GM23338 (cell line): ENCODE data around the gene POLDIP3. TPM values are rescaled to one million over a fixed set of nuclear protein-coding genes. Genes with fewer than 3 reads are reported as not detected.

ENCODE experiments used
- ATAC-seq: fragments of 200-7000 bp; cut with Tn5 transposase; 3 replicates; pipeline ENCODE4 v1.9.1; 2020
- DNase-seq: peaks from one replicate; pipeline ENCODE4 v3.0.0-alpha.2; 2015; ENCODE audit warnings: low spot score
- H2AFZ ChIP-seq: fragments of 200-600 bp; sonication (generic); 2 replicates; pipeline ENCODE4 v1.8.0; 2016; ENCODE audit warnings: antibody characterized with exemption, mild to moderate bottlenecking, moderate library complexity
- H3F3A ChIP-seq: fragments of 200-600 bp; sonication (generic); replicated peaks from 2 replicates; pipeline ENCODE4 v1.8.0; 2017; ENCODE audit warnings: antibody characterized with exemption, mixed run types, low read depth
- H3K27ac ChIP-seq: fragments of 200-600 bp; sonication (generic); 2 replicates; pipeline ENCODE4 v1.6.1; 2016; ENCODE audit warnings: low read depth
- H3K27me3 ChIP-seq: fragments of 200-600 bp; sonication (generic); 2 replicates; pipeline ENCODE4 v1.8.0; 2016; ENCODE audit warnings: mild to moderate bottlenecking, mixed run types, moderate library complexity; ENCODE audit not compliant: insufficient read depth
- H3K36me3 ChIP-seq: fragments of 200-600 bp; sonication (generic); 2 replicates; pipeline ENCODE4 v1.8.0; 2016; ENCODE audit warnings: mild to moderate bottlenecking; ENCODE audit not compliant: insufficient read depth
- H3K4me1 ChIP-seq: fragments of 200-600 bp; sonication (generic); 2 replicates; pipeline ENCODE4 v1.8.0; 2016; ENCODE audit warnings: mild to moderate bottlenecking, moderate library complexity; ENCODE audit not compliant: insufficient read depth
- H3K4me2 ChIP-seq: fragments of 200-600 bp; sonication (generic); 2 replicates; pipeline ENCODE4 v1.7.1; 2017; ENCODE audit warnings: mixed run types
- H3K4me3 ChIP-seq: fragments of 200-600 bp; sonication (generic); 2 replicates; pipeline ENCODE4 v1.6.1; 2016; ENCODE audit warnings: mixed run types
- H3K79me2 ChIP-seq: fragments of 200-600 bp; sonication (generic); replicated peaks from 2 replicates; pipeline ENCODE4 v1.8.0; 2017; ENCODE audit warnings: mild to moderate bottlenecking; ENCODE audit not compliant: insufficient read depth
- H3K9me2 ChIP-seq: fragments of 200-600 bp; sonication (generic); 2 replicates; pipeline ENCODE4 v1.8.0; 2017; ENCODE audit not compliant: insufficient read depth
- H4K20me1 ChIP-seq: fragments of 200-600 bp; sonication (generic); replicated peaks from 2 replicates; pipeline ENCODE4 v1.8.0; 2017; ENCODE audit warnings: mild to moderate bottlenecking; ENCODE audit not compliant: insufficient read depth
- H3K27ac Mint-ChIP-seq: 2 replicates; pipeline ENCODE4 v1.8.0; 2020; ENCODE audit warnings: inconsistent platforms, mild to moderate bottlenecking, moderate library complexity, mixed read lengths
- H3K27me3 Mint-ChIP-seq: 3 replicates; pipeline ENCODE4 v1.8.0; 2022; ENCODE audit warnings: low read depth, mild to moderate bottlenecking, moderate library complexity, mixed read lengths, inconsistent platforms; ENCODE audit not compliant: insufficient read depth, poor library complexity
- H3K36me3 Mint-ChIP-seq: 3 replicates; pipeline ENCODE4 v1.8.0; 2021; ENCODE audit warnings: low read depth, mild to moderate bottlenecking, inconsistent platforms, moderate library complexity, mixed read lengths
- H3K4me1 Mint-ChIP-seq: 3 replicates; pipeline ENCODE4 v1.8.0; 2020; ENCODE audit warnings: mild to moderate bottlenecking, inconsistent platforms, mixed read lengths
- H3K4me3 Mint-ChIP-seq: 3 replicates; pipeline ENCODE4 v1.8.0; 2021; ENCODE audit warnings: moderate library complexity, mild to moderate bottlenecking, inconsistent platforms, mixed read lengths
- H3K9me3 Mint-ChIP-seq: 3 replicates; pipeline ENCODE4 v1.8.0; 2020; ENCODE audit warnings: moderate library complexity, mild to moderate bottlenecking, inconsistent platforms, mixed read lengths
- CREB1 ChIP-seq: fragments of 250-450 bp; sonication (Bioruptor Pico); IDR thresholded peaks from 2 replicates; pipeline ENCODE4 v1.5.0; 2020; ENCODE audit warnings: low read depth, mild to moderate bottlenecking, moderate library complexity
- EZH2 ChIP-seq: fragments of 200-600 bp; sonication (generic); IDR thresholded peaks from one replicate; pipeline ENCODE4 v1.8.0; 2017; ENCODE audit warnings: antibody characterized with exemption, mild to moderate bottlenecking, low read depth; ENCODE audit not compliant: unreplicated experiment
- EZH2phosphoT487 ChIP-seq: fragments of 200-600 bp; sonication (generic); IDR thresholded peaks from one replicate; pipeline ENCODE4 v1.8.1; 2018; ENCODE audit warnings: antibody characterized with exemption; ENCODE audit not compliant: unreplicated experiment
- JUNB ChIP-seq: IDR thresholded peaks from one replicate; pipeline ENCODE4 v1.6.1; 2016; ENCODE audit warnings: antibody characterized with exemption; ENCODE audit not compliant: unreplicated experiment
- POLR2AphosphoS5 ChIP-seq: IDR thresholded peaks from 2 replicates; pipeline ENCODE4 v1.6.1; 2016; ENCODE audit warnings: antibody characterized with exemption, low read depth
- STAT1 ChIP-seq: IDR thresholded peaks from one replicate; pipeline ENCODE4 v1.6.1; 2016; ENCODE audit warnings: antibody characterized with exemption; ENCODE audit not compliant: unreplicated experiment
- ZNF114 ChIP-seq: fragments of 250-450 bp; sonication (Bioruptor Pico); IDR thresholded peaks from 2 replicates; pipeline ENCODE4 v1.5.0; 2020; ENCODE audit warnings: mild to moderate bottlenecking, moderate library complexity
- ZNF331 ChIP-seq: fragments of 250-450 bp; sonication (Bioruptor Pico); IDR thresholded peaks from 2 replicates; pipeline ENCODE4 v1.5.0; 2020; ENCODE audit warnings: low read depth, mild to moderate bottlenecking, moderate library complexity
- ZNF462 ChIP-seq: fragments of 250-450 bp; sonication (Bioruptor Pico); IDR thresholded peaks from 2 replicates; pipeline ENCODE4 v1.5.0; 2020; ENCODE audit warnings: mild to moderate bottlenecking, moderate library complexity
- polyA plus RNA-seq: library from polyadenylated mRNA; unstranded; fragments of >200 nt; fragmentation: Nextera tagmentation; extraction: Ambion mirVana; gene quantifications from 2 replicates; pipeline ENCODE4 v1.2.1, GENCODE V29; 2016
- total RNA-seq: library from RNA; depleted of rRNA; stranded (reverse); fragments of >200 nt; shearing (Covaris generic); gene quantifications from 2 replicates; pipeline ENCODE4 v1.2.3, GENCODE V29; 2014
- TF ChIP-seq, protein P1 (sequence below), 2 experiments: fragments of 200-600 bp in 1 of 2; sonication (generic) in 1 of 2; conservative IDR thresholded peaks; 2 replicates each; pipeline versions ENCODE4 v1.5.1 to v1.6.1; 2016 to 2017; ENCODE audit warnings: antibody characterized with exemption in 2 of 2, low read depth in 2 of 2, mild to moderate bottlenecking in 2 of 2, moderate library complexity in 1 of 2
- TF ChIP-seq, protein P2 (sequence below): IDR thresholded peaks from 2 replicates; pipeline ENCODE4 v1.6.1; 2016; ENCODE audit warnings: antibody characterized with exemption

POLDIP3 gene
- total and polyA plus RNA-seq, 2 experiments from 2014 or later: 38.2 to 54.3 TPM

DNA sequence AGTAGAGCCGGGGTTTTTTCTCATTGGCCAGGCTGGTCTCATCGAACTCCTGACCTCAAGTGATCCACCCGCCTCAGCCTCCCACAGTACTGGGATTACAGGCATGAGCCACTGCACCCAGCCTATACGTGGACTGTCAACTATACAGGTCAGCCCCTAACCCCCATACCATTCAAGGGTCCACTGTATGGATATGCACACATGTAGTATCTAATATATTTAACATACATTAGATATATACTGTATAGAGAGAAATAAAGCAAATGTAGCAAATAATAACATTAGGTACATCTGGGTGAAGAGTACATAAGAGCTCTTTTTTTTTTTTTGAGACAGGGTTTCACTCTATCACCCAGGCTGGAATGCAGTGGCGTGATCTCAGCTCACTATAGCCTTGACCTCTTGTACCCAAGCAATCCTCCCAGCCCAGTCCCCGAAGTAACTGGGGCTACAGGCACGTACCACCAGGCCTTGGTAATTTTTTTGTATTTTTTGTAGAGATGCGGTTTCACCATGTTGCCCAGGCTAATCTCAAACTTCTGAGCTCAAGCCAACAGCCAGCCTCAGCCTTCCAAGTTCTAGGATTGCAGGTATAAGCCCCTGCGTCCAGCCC is 27.2 kb upstream of the POLDIP3 start (continued):
- TF ChIP-seq ZNF462 (CRISPR knock-in tag): no peak
- TF ChIP-seq POLR2AphosphoS5: no peak
- TF ChIP-seq, protein P1, sequence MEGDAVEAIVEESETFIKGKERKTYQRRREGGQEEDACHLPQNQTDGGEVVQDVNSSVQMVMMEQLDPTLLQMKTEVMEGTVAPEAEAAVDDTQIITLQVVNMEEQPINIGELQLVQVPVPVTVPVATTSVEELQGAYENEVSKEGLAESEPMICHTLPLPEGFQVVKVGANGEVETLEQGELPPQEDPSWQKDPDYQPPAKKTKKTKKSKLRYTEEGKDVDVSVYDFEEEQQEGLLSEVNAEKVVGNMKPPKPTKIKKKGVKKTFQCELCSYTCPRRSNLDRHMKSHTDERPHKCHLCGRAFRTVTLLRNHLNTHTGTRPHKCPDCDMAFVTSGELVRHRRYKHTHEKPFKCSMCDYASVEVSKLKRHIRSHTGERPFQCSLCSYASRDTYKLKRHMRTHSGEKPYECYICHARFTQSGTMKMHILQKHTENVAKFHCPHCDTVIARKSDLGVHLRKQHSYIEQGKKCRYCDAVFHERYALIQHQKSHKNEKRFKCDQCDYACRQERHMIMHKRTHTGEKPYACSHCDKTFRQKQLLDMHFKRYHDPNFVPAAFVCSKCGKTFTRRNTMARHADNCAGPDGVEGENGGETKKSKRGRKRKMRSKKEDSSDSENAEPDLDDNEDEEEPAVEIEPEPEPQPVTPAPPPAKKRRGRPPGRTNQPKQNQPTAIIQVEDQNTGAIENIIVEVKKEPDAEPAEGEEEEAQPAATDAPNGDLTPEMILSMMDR (conservative IDR thresholded peaks at IDR 0.05; ENCODE audit: low read depth in 2 of 2): no peak
- no peak for TF ChIP-seq CREB1
- TF ChIP-seq EZH2: no peak

DNA sequence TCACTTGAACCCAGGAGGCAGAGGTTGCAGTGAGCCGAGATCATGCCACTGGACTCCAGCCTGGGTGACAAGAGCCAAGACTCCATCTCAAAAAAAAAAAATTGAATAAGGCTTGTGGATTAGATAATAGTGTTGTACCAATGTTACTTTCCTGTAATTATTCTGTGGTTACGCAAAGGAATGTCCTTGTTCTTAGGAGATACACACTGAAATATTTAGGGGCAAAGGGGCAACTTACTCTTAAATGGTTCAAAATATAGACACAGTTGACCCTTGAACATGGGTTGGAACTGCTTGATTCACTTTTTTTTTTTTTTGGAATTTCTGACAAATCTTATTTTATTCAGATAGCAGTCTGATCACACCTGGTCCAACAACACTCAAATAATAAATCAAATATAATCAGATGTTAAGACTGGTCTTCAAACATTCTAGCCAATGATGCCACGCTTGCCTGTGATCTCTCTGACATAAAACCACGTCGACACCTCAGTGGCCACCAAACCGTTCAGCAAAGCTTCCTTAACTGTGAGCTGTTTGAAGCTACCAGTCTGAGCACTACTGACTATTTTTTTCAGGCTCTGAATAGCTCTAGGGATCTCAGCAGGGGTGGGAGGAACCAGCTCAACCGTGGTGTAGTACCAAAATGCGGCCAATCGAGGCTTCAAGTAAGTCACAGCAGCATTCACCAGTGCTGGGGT is 25.0 kb upstream of the POLDIP3 start:
- H3K27ac ChIP-seq: no peak overlapping the region
- no peak overlapping the region for H3K4me3 ChIP-seq
- H3K27me3 ChIP-seq: no peaks in the 10 kb centered on the region
- no peak overlapping the region for H3K4me3 Mint-ChIP-seq
- H3K36me3 Mint-ChIP-seq: peaks cover 9% of the 10 kb centered on the region
- DNase-seq (no peak), ATAC-seq (peak; percentile 19; the same call in 1 of the 3 replicates)
- no peak overlapping the region for H3K27ac Mint-ChIP-seq
- H3F3A ChIP-seq: no peaks in the 10 kb centered on the region
- H3K4me1 ChIP-seq: peaks cover under 1% of the 10 kb centered on the region
- H3K79me2 ChIP-seq: peaks cover 36% of the 10 kb centered on the region
- no peaks in the 10 kb centered on the region for H3K9me3 Mint-ChIP-seq
- peaks cover 7% of the 10 kb centered on the region for H3K27me3 Mint-ChIP-seq
- peaks cover 9% of the 10 kb centered on the region for H4K20me1 ChIP-seq
- H3K9me2 ChIP-seq: no peaks in the 10 kb centered on the region
- H3K4me1 Mint-ChIP-seq: peaks cover 8% of the 10 kb centered on the region
- no peak overlapping the region for H2AFZ ChIP-seq
- no peaks in the 10 kb centered on the region for H3K36me3 ChIP-seq
- no peak overlapping the region for H3K4me2 ChIP-seq
- TF ChIP-seq, protein P2, sequence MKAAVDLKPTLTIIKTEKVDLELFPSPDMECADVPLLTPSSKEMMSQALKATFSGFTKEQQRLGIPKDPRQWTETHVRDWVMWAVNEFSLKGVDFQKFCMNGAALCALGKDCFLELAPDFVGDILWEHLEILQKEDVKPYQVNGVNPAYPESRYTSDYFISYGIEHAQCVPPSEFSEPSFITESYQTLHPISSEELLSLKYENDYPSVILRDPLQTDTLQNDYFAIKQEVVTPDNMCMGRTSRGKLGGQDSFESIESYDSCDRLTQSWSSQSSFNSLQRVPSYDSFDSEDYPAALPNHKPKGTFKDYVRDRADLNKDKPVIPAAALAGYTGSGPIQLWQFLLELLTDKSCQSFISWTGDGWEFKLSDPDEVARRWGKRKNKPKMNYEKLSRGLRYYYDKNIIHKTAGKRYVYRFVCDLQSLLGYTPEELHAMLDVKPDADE: no peak
- no peak for TF ChIP-seq EZH2
- no peak for TF ChIP-seq CREB1
- TF ChIP-seq ZNF114 (CRISPR knock-in tag): no peak
- TF ChIP-seq EZH2phosphoT487: no peak
- TF ChIP-seq, protein P1 (conservative IDR thresholded peaks at IDR 0.05; ENCODE audit: low read depth in 2 of 2): no peak
- no peak for TF ChIP-seq STAT1
- no peak for TF ChIP-seq JUNB
- no peak for TF ChIP-seq ZNF331 (CRISPR knock-in tag)
